GM12891 (cell line): Measurements from ENCODE around the gene HUWE1.

ENCODE experiments used
- POLR2A ChIP-seq: IDR thresholded peaks from 2 replicates; pipeline ENCODE4 v1.6.1; 2011; ENCODE audit warnings: low read depth, low read length, control low read depth
- POLR2AphosphoS5 ChIP-seq: IDR thresholded peaks from 2 replicates; pipeline ENCODE4 v1.6.1; 2011; ENCODE audit warnings: low read depth, low read length, control low read depth
- TAF1 ChIP-seq: IDR thresholded peaks from 2 replicates; pipeline ENCODE4 v1.6.1; 2011; ENCODE audit warnings: low read depth, low read length, control low read depth

- TF ChIP-seq POLR2AphosphoS5 (no peak), POLR2A (no peak), TAF1 (no peak)
Measured at GRCh38 chrX:53656845-53657244, 29.7 kb downstream of the HUWE1 start.
